ENCODE data around the gene UPK1A.

DNA sequence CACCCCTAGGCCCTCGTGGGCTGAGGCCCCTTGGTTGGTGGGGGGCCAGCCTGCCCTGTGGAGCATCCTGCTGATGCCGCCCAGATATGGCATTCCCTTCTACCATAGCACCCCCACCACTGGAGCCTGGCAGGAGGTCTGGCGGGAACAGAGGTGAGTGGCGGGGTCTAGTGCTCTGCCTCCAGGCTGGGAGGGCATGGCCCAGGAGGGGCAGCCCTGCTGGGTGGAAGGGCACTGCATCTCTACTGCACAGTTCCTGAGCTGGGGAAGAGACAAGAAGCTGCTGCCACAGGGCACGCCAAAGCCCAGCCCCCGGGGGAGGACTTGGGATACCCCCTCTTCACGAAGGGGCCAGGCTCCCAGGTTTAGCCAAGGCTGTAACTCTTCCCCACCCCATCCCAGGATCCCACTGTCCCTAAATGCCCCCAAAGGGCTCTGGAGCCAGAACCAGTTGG lies 49.1 kb downstream of the UPK1A start:
- TF ChIP-seq, protein P1, sequence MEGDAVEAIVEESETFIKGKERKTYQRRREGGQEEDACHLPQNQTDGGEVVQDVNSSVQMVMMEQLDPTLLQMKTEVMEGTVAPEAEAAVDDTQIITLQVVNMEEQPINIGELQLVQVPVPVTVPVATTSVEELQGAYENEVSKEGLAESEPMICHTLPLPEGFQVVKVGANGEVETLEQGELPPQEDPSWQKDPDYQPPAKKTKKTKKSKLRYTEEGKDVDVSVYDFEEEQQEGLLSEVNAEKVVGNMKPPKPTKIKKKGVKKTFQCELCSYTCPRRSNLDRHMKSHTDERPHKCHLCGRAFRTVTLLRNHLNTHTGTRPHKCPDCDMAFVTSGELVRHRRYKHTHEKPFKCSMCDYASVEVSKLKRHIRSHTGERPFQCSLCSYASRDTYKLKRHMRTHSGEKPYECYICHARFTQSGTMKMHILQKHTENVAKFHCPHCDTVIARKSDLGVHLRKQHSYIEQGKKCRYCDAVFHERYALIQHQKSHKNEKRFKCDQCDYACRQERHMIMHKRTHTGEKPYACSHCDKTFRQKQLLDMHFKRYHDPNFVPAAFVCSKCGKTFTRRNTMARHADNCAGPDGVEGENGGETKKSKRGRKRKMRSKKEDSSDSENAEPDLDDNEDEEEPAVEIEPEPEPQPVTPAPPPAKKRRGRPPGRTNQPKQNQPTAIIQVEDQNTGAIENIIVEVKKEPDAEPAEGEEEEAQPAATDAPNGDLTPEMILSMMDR (IDR thresholded peaks at IDR 0.05; ENCODE audit: low read depth, low read length) = no peak
- TF ChIP-seq POLR2A (IDR thresholded peaks at IDR 0.05; ENCODE audit: extremely low read depth, insufficient read length) = no peak
- TF ChIP-seq, protein P2, sequence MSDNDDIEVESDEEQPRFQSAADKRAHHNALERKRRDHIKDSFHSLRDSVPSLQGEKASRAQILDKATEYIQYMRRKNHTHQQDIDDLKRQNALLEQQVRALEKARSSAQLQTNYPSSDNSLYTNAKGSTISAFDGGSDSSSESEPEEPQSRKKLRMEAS (IDR thresholded peaks at IDR 0.05; ENCODE audit: low read depth, low read length) = no peak

All from NB4 (cell line).